22Rv1 (cell line): ENCODE data around the gene BMP7.

Experiments used
- ZFX ChIP-seq: fragments of 450-650 bp; IDR thresholded peaks from 2 replicates; pipeline ENCODE4 v1.6.1; 2017; ENCODE audit warnings: antibody characterized with exemption, borderline replicate concordance
- TF ChIP-seq, protein P1 (sequence below): fragments of 450-650 bp; IDR thresholded peaks from 2 replicates; pipeline ENCODE4 v1.5.1; 2017; ENCODE audit warnings: mild to moderate bottlenecking

DNA sequence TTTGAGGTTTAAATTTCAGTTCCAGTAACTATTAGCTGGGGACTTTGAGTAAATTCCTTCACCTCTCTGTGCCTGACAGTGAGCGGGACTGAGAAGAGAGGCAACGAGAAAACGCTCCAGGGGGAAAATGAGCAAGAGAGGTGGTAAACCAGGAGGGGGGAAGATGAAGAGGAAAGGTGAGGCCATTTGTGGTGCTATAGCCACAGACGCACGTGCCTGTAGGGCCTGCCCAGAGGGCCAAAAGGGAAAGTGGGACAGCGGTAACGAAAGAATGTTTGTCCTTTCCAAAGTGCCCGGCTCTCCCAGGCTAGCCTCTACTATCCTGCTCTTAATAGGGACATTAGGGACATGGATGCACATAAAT lies 99.2 kb downstream of the BMP7 start:
- TF ChIP-seq, protein P1, sequence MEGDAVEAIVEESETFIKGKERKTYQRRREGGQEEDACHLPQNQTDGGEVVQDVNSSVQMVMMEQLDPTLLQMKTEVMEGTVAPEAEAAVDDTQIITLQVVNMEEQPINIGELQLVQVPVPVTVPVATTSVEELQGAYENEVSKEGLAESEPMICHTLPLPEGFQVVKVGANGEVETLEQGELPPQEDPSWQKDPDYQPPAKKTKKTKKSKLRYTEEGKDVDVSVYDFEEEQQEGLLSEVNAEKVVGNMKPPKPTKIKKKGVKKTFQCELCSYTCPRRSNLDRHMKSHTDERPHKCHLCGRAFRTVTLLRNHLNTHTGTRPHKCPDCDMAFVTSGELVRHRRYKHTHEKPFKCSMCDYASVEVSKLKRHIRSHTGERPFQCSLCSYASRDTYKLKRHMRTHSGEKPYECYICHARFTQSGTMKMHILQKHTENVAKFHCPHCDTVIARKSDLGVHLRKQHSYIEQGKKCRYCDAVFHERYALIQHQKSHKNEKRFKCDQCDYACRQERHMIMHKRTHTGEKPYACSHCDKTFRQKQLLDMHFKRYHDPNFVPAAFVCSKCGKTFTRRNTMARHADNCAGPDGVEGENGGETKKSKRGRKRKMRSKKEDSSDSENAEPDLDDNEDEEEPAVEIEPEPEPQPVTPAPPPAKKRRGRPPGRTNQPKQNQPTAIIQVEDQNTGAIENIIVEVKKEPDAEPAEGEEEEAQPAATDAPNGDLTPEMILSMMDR, result no peak
- no peak for TF ChIP-seq ZFX
